ENCODE results near the gene NLRC4.

Gene NLRC4

DNA sequence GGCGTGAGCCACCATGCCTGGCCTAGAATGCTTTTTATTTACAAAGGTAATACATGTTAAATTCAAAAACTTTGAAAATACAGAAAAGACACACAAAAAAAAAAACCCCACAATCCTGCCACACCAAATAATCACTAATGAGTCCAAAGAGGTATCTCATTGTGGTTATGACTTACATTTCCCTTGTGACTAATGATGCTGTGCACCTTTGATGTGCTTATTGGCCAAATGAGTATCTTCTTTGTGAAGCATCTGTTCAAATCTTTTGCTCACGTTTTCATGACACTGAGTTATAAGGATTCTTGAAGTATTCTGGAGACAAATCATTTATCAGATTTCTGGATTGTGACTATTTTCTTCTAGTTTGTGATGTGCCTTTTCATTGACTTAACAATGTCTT lies 6.4 kb upstream of the NLRC4 start:
- TF ChIP-seq, protein P1, sequence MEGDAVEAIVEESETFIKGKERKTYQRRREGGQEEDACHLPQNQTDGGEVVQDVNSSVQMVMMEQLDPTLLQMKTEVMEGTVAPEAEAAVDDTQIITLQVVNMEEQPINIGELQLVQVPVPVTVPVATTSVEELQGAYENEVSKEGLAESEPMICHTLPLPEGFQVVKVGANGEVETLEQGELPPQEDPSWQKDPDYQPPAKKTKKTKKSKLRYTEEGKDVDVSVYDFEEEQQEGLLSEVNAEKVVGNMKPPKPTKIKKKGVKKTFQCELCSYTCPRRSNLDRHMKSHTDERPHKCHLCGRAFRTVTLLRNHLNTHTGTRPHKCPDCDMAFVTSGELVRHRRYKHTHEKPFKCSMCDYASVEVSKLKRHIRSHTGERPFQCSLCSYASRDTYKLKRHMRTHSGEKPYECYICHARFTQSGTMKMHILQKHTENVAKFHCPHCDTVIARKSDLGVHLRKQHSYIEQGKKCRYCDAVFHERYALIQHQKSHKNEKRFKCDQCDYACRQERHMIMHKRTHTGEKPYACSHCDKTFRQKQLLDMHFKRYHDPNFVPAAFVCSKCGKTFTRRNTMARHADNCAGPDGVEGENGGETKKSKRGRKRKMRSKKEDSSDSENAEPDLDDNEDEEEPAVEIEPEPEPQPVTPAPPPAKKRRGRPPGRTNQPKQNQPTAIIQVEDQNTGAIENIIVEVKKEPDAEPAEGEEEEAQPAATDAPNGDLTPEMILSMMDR (IDR thresholded peaks at IDR 0.05; ENCODE audit: insufficient read depth, missing control alignments), result no peak
- DNase-seq (ENCODE audit: insufficient read length, low spot score) (no peak), FAIRE-seq (no peak)

DNA sequence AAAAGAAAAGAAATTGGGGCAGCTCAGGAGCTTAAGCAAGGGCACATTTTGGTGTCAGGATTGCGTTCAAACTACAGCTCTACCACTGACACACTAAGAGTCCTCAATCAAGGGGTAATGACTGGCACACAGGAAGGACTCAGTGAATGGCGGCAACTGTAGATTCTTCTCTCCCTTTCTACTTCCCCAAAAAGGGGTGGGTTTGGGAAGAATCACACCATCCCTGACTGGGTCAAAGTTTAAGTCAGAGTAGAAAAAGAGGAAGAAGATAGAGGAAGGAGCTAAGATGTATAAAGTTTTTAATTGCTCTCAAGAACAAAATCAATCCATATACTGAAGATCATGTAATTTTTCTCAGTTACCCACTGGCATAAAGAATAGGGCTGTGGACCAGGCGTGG lies 2.6 kb downstream of the NLRC4 start:
- DNase-seq (ENCODE audit: insufficient read length, low spot score), result no peak
- FAIRE-seq, result no peak
- TF ChIP-seq, protein P1 (IDR thresholded peaks at IDR 0.05; ENCODE audit: insufficient read depth, missing control alignments), result no peak

DNA sequence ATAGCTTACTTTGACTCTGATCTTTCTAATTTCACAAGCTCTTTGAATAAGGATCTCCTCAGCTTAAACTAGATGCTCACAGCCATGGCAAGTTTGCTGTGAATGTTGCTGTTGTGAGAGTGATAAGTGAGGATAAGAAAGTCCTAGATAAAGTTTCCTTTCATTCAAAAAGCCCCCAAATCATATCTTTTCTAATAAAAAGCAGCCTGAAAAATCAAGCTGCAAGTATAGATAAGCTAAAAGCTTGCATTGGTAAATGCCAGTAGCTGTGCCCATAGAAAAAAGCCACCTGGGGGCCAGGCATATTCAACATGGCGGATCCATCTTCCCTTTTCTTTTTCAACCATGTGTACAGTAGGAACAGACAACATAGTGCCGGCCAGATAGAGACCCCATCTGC lies 4.3 kb downstream of the NLRC4 start:
- FAIRE-seq (no peak), DNase-seq (ENCODE audit: insufficient read length, low spot score) (no peak)
- TF ChIP-seq, protein P1 (IDR thresholded peaks at IDR 0.05; ENCODE audit: insufficient read depth, missing control alignments), result no peak

DNA sequence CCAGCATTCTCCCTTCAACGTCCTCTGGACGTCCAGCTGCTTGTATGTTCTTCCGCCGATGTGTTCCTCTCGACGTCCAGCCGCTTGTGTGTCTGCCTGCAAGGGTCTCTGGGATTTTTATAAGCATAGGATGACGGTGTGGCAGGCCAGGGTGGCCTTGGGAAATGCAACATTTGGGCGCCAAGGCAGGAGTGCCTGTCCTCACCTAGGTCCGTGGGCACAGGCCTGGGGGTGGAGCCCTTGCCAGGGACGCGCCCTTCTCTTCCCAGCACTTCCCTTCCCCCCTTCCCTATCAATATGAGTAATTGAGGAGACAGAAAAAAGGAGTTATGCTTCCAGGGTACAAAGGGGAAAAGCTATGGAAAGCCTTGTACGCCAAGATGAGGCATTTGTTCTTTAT lies 6.4 kb downstream of the NLRC4 start:
- no peak for FAIRE-seq
- no peak for DNase-seq (ENCODE audit: insufficient read length, low spot score)
- TF ChIP-seq, protein P1 (IDR thresholded peaks at IDR 0.05; ENCODE audit: insufficient read depth, missing control alignments), result no peak

DNA sequence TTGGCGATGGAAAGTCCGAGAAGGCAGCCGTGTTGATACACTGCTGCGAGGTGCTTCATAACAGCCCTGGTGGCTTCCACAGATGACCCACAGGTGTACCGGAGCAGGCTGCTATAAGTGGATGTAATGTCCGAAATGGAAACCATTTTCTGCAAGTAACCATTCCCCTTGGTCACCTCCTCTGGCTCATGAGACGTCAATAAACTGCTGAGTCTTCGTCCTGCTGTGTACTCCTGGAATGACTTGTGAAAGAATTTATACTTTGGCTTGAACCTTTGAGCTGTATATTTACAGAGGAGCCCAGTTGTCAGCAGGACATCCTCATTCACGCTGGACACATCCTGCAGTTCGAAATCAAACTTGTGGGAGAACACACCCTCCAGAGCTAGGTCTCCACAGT lies 14.4 kb downstream of the NLRC4 start:
- no peak for FAIRE-seq
- DNase-seq (ENCODE audit: insufficient read length, low spot score), result no peak
- TF ChIP-seq, protein P1 (IDR thresholded peaks at IDR 0.05; ENCODE audit: insufficient read depth, missing control alignments), result no peak

DNA sequence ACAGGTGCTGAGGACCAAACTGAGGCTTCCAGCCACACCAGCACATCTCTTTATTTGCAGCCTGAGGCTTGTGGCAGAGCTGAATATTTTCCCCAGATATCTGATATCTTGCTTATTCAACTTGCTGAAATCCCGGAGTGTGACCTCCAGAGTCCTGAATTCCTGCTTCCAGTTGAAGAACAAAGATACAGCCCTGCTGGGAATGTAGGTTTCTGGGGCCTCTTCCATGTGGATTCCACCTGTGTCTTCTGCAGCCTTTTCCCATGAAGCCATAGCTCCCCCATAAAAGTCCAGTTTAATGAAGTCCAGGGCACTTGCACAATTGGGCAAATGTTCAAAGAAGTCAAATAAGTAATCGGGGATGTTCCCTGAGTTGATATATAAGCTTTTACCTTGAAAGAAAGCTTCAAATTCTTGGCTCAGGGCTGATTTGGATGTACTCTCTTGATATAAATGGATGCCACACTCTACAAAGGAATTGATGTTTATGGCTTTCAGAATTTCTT lies 14.9 kb downstream of the NLRC4 start:
- no peak for FAIRE-seq
- TF ChIP-seq, protein P1 (IDR thresholded peaks at IDR 0.05; ENCODE audit: insufficient read depth, missing control alignments), result no peak
- no peak for DNase-seq (ENCODE audit: insufficient read length, low spot score)

DNA sequence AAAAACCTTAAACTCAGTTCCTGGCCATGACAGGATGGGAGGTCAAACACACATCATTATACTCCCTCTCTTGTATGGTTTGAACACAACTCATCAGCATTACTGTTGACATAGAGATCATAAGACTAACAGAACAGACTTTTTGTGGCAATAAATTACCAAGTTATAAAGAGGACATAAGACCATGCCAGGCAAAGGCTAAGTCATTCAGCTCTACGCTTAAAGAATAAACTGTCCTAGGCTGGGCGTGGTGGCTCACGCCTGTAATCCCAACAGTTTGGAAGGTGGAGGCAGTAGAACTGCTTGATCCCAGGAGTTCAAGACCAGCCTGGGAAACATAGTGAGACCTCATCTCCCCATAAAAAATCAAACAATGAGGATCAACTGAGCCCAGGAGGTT lies 16.4 kb downstream of the NLRC4 start:
- FAIRE-seq (no peak), DNase-seq (ENCODE audit: insufficient read length, low spot score) (no peak)
- TF ChIP-seq, protein P1 (IDR thresholded peaks at IDR 0.05; ENCODE audit: insufficient read depth, missing control alignments), result no peak

Measured in D721Med (cell line).